Small intestine (tissue), 7 donors: ENCODE results near the gene ATP9A. TPM values are rescaled to one million over a fixed set of nuclear protein-coding genes. Genes with fewer than 3 reads are reported as not detected.
"Not testable (repeated sequence)": the region's sequence is repeated elsewhere in the genome, so short reads cannot be mapped to it uniquely, and the experiment has no call there.

ENCODE experiments used
- DNase-seq, 2 donors: peaks; one replicate each; pipeline versions ENCODE4 v3.0.0 to v3.0.0-alpha.2; 2013
- FAIRE-seq: peaks from 2 replicates; lab custom pipeline; 2012; peaks lifted over from hg19 to GRCh38; lab: Jason Lieb, UNC
- H3K27ac ChIP-seq, 3 donors: one replicate each; pipeline ENCODE4 v1.5.1; 2013; ENCODE audit warnings: low read length in 2 of 3, mild to moderate bottlenecking in 2 of 3, control low read depth in 1 of 3, inconsistent platforms in 1 of 3, low read depth in 1 of 3, moderate library complexity in 1 of 3
- H3K27me3 ChIP-seq, 3 donors: one replicate each; pipeline ENCODE4 v1.6.1; 2013; ENCODE audit warnings: low read length in 3 of 3, inconsistent platforms in 1 of 3; ENCODE audit not compliant: control insufficient read depth in 3 of 3, insufficient read depth in 3 of 3
- H3K36me3 ChIP-seq, 3 donors: one replicate each; pipeline ENCODE4 v1.6.1; 2013; ENCODE audit warnings: low read length in 3 of 3, inconsistent platforms in 1 of 3, low read depth in 1 of 3, mild to moderate bottlenecking in 1 of 3, moderate library complexity in 1 of 3; ENCODE audit not compliant: control insufficient read depth in 3 of 3, insufficient read depth in 2 of 3
- H3K4me1 ChIP-seq, 3 donors: one replicate each; pipeline ENCODE4 v1.6.1; 2013; ENCODE audit warnings: low read length in 2 of 3, inconsistent platforms in 1 of 3, low read depth in 1 of 3, mild to moderate bottlenecking in 1 of 3, moderate library complexity in 1 of 3; ENCODE audit not compliant: control insufficient read depth in 3 of 3, insufficient read depth in 2 of 3
- H3K4me3 ChIP-seq, 3 donors: one replicate each; pipeline ENCODE4 v1.5.1; 2013; ENCODE audit warnings: low read length in 3 of 3, control low read depth in 1 of 3, inconsistent platforms in 1 of 3, low read depth in 1 of 3, mild to moderate bottlenecking in 1 of 3, moderate library complexity in 1 of 3
- H3K9me3 ChIP-seq, 2 donors: one replicate each; pipeline ENCODE4 v1.6.1; 2013; ENCODE audit warnings: low read depth in 1 of 2, low read length in 1 of 2; ENCODE audit not compliant: control insufficient read depth in 2 of 2, insufficient read depth in 1 of 2
- WGBS, 3 donors: extraction: QIAGEN DNeasy Blood & Tissue Kit; methylation state at CpG; one replicate each; pipeline ENCODE4 v1.1.7; 2013; 5-methylcytosine and 5-hydroxymethylcytosine counted together
- polyA plus RNA-seq, 4 donors: library from polyadenylated mRNA; stranded (reverse) in 3 of 4; unstranded in 1 of 4; fragments of 200-250 nt in 3 of 4; fragments of 120-200 nt in 1 of 4; gene quantifications; one replicate each; pipeline versions ENCODE4 v1.2.1 to v1.2.3, GENCODE V29; 2013
- donor health status: healthy with polysubstance abuse.
- donor health status: control.
- donor health status: control.
- donor health status: Bipolar disorder and iron deficiency.
- donor health status: healthy.

The ATP9A gene
- polyA plus RNA-seq, 4 donors = 4.1 to 49.0 (median 10.4) TPM

DNA sequence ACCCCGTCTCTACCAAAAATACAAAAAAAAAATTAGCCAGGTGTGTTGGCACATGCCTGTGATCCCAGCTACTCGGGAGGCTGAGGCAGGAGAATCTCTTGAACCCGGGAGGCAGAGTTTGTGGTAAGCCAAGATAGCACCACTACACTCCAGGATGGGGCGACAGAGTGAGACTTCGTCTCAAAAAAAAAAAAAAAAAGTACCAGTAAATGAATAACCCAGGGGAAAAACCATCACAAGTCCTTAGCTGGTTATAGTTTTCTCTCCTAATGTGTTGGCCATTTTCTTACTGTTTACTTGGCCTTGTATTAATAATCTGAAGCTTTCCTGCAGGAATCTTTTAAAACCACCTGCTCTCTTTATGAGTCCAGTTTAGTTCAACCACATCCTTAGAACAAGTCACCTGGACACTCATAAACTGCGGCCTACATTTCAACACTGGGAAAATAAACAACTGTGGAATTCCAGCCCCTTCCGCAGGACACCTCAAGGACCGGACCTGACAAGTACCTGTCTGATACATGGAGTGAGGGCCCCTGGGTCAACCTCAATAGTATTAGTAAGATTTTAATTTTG is 102.6 kb downstream of the ATP9A start:
- no peaks in the 10 kb centered on the region for H3K9me3 ChIP-seq
- H3K36me3 ChIP-seq = peaks cover 0 to 59% (median 2%) of the 10 kb centered on the region in 3 donors
- WGBS, 3 donors = 79 to 88% (median 83%) methylated on average over 8 of the region's 8 CpGs
- DNase-seq = no peak
- H3K4me3 ChIP-seq = no peak overlapping the region
- no peaks in the 10 kb centered on the region for H3K4me1 ChIP-seq
- H3K27ac ChIP-seq = no peak overlapping the region
- H3K27me3 ChIP-seq = no peaks in the 10 kb centered on the region
- FAIRE-seq = no peak

DNA sequence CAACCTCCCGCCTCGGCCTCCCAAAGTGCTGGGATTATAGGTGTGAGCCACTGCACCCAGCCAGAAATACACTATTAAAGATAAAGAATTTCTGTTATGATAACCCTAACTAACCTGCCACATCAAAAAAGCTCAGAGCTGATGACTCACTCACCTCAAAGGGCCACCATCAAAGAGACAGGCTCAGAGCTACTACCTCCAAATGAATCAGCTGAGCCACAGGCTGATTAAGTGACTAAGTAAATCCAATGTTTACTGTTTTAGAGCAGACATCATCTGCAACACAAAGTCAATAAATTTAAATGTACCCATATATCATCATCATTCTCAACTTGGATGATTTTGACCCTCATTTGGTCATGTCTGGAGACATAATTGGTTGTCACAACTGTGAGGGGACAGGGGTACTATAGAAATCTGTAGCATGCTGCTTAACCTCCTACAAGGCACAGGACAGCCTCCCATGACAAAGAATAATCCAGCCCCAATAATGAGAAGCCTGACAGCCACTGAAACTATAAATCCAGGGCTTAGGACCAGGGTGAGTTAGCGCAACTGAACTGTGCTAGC is 106.5 kb downstream of the ATP9A start:
- peak in 1 of 2 donors; percentile 13 for DNase-seq
- WGBS, 3 donors = 52 to 68% (median 65%) methylated on average over 3 of the region's 3 CpGs
- peaks cover 0 to 50% (median 5%) of the 10 kb centered on the region in 3 donors for H3K36me3 ChIP-seq
- H3K4me3 ChIP-seq = no peak overlapping the region
- no peaks in the 10 kb centered on the region for H3K4me1 ChIP-seq
- no peaks in the 10 kb centered on the region for H3K9me3 ChIP-seq
- H3K27ac ChIP-seq = no peak overlapping the region
- no peaks in the 10 kb centered on the region for H3K27me3 ChIP-seq
- no peak for FAIRE-seq

DNA sequence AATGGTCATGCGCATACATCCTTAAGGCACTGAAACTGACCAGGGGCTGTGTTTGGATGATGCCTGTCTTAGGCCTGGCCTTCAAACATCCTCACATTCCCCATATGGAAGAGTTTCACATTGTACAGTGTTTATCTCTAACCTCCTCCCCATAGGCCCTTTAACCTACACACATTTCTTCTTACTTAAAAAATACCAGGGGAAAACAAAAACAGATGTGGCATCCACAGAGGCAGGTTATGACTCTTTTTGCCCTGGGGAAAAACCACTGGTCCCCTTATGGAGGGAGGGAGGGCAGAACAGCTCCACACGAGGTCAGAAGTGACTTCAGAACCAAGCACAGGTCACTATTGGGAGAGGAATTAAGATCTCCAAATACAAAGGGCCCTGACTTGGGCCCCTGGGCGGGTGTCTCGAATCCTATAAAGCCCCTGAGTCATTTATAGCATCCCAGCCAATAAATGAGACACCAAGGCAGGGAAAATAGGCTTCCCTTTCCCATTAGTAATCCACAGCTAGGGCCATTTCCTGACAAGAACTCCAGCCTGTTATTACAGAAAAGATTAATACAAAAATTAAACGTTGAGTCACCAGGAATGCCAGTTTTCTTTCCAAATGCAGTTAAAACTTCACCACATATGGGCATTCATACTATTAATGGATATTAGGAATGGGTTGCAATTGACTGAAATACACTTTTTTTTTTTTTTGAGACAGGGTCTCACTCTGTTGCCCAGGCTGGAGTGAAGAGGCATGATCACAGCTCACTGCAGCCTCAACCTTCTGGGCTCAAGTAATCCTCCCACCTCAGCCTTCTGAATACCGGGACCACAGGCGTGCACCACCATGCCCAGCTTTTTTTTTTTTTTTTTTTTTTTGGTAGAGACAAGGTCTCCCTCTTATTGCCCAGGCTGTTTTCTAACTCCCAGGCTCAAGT is 107.2 kb downstream of the ATP9A start:
- H3K9me3 ChIP-seq = no peaks in the 10 kb centered on the region
- DNase-seq = no peak
- no peaks in the 10 kb centered on the region for H3K27me3 ChIP-seq
- H3K4me1 ChIP-seq = no peaks in the 10 kb centered on the region
- no peak overlapping the region for H3K27ac ChIP-seq
- WGBS, 3 donors = 75 to 83% (median 83%) methylated on average over 7 of the region's 7 CpGs
- H3K36me3 ChIP-seq = peaks cover 0 to 49% (median 5%) of the 10 kb centered on the region in 3 donors
- no peak overlapping the region for H3K4me3 ChIP-seq
- FAIRE-seq = no peak

DNA sequence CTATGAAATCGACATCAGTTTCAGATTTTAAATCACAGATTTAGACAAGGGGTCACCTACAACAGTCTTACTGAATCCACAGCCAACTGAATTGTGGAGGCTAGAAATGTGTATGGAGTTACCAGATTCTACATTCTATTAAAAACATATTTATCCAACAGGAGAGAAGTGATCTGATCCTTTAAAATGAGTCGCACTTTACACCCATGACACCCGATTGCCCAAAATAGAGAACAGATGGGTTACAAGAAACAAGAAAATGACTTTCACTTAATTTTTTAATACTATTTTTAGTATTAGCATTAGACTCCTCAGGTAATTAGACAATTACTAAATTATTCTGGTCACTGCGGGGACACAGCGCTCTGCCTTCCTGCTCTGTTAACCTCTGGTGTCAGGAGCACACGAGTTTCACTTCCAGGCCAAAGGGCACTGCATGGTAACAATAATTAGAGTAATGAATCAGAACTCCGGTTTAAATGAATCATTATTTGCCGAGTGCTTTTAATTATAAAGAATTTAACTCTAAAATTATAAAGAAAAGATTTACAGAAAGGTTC is 108.6 kb downstream of the ATP9A start:
- Histone ChIP-seq H3K27ac (no peak overlapping the region), H3K4me3 (no peak overlapping the region), H3K9me3 (no peaks in the 10 kb centered on the region), H3K36me3 (peaks cover 0 to 50% (median 5%) of the 10 kb centered on the region in 3 donors), H3K27me3 (no peaks in the 10 kb centered on the region), H3K4me1 (no peaks in the 10 kb centered on the region)
- DNase-seq (no peak), FAIRE-seq (no peak)
- 78 to 84% (median 80%) methylated on average over 8 of the region's 8 CpGs for WGBS, 3 donors

DNA sequence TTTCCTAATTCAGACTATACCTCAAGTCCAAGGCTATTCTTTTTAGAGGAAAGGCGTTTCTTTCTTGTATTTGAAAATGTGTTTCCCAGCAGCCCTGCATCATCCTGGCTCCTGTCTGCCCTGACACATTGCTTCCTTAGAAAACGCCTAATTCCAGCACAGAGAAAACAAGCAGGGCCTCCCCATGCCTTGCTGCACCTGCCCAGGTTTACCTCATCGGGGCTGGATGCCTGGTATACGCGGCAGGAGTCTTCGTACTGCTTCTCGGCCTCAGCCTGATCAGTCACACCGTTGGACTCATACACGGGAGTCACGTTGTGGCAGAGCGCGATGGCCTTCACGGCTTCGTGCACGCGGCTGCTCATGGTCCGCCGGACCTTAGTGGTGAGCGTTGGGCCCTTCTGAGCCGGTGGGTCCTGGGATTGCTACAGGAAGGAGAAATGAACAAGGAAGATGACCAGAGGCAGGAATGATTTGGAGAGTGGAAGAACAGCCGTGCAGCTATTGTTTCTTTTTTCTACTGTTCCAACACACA is 111.4 kb downstream of the ATP9A start:
- DNase-seq (no peak), FAIRE-seq (no peak)
- Histone ChIP-seq H3K27me3 (no peaks in the 10 kb centered on the region), H3K36me3 (peaks cover 0 to 47% (median 8%) of the 10 kb centered on the region in 3 donors), H3K4me1 (no peaks in the 10 kb centered on the region), H3K27ac (no peak overlapping the region), H3K9me3 (no peaks in the 10 kb centered on the region), H3K4me3 (no peak overlapping the region)
- 92 to 93% (median 93%) methylated on average over 21 of the region's 21 CpGs for WGBS, 3 donors

DNA sequence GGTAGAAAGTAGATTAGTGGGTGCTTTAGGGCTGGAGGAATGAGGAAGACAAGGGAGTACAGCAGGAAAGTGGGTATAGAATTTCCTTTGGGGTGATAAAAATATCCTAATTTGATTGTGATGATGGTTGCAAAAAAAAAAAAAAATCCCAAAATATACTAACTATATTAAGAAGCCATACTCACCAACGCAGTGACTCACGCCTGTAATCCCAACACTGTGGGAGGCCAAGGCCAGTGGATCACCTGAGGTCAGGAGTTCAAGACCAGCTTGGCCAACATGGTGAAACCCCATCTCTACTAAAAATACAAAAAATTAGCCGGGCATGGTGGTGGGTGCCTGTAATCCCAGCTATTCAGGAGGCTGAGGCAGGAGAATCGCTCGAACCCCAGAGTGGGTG is 112.1 kb downstream of the ATP9A start:
- H3K9me3 ChIP-seq, FAIRE-seq, H3K27me3 ChIP-seq, H3K4me3 ChIP-seq, H3K4me1 ChIP-seq, H3K27ac ChIP-seq, DNase-seq: not testable (repeated sequence)
- 90 to 98% (median 92%) methylated on average over 5 of the region's 5 CpGs for WGBS, 3 donors
- H3K36me3 ChIP-seq = peaks cover 0 to 46% (median 8%) of the 10 kb centered on the region in 3 donors

DNA sequence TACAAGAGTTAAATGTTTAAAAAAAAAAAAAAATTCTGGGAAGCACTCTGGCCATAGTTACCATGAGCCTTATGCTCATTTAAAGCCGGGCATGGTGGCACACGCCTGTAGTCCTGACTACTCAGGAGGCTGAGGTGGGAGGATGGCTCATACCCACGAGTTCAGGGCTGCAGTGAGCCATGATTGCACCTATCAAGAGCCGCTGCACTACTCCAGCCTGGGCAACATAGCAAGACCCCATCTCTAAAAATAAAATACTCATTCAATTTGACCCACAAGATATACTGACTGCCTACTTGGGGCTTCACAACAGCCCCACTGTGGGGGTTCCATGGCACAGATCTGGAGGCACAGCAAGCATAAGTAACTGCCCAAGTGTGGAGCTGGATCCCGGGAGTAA is 113.7 kb downstream of the ATP9A start:
- FAIRE-seq = no peak

DNA sequence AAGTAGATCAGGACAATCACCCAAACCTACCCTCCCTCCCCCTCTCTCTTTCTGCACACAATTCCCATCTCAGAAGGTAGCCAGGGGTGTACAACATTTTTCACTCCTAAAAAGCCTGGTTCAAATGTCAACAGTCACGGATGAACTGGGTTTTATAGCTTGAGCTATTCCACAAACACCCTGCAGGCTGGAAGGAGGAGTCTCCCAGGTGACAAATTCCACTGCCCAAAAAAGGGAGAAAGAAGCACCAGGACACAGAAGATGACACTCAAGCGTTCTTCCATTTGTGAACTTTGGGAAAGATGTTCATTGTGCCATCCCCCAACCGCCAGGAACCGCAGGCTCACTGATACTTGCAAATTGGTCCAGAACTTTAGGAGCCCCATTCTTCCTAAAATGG is 114.1 kb downstream of the ATP9A start:
- H3K36me3 ChIP-seq = peaks cover 0 to 54% (median 5%) of the 10 kb centered on the region in 3 donors
- no peak overlapping the region for H3K27ac ChIP-seq
- no peak for DNase-seq
- H3K4me3 ChIP-seq = no peak overlapping the region
- no peaks in the 10 kb centered on the region for H3K9me3 ChIP-seq
- FAIRE-seq = no peak
- H3K4me1 ChIP-seq = no peaks in the 10 kb centered on the region
- no peaks in the 10 kb centered on the region for H3K27me3 ChIP-seq
- WGBS, 3 donors = 90 to 95% (median 93%) methylated on average over 4 of the region's 4 CpGs

More for the DNA sequence above, 113.7 kb downstream of the ATP9A start:
- no peak for DNase-seq
- Histone ChIP-seq H3K4me1 (no peaks in the 10 kb centered on the region), H3K36me3 (peaks cover 0 to 50% (median 5%) of the 10 kb centered on the region in 3 donors), H3K27me3 (no peaks in the 10 kb centered on the region), H3K4me3 (no peak overlapping the region), H3K27ac (no peak overlapping the region), H3K9me3 (no peaks in the 10 kb centered on the region)
- 84 to 89% (median 89%) methylated on average over 5 of the region's 5 CpGs for WGBS, 3 donors
